GM15510 (cell line): Measurements from ENCODE around the gene GLS2.

ENCODE experiments used
- POLR2A ChIP-seq: IDR thresholded peaks from 3 replicates; pipeline ENCODE4 v1.6.1; 2011; ENCODE audit warnings: borderline replicate concordance; ENCODE audit not compliant: insufficient read length; ENCODE audit errors: extremely low read depth

GLS2 gene

GRCh38 chr12:56487448-56488040 is 417 bp downstream of the GLS2 start:
- TF ChIP-seq POLR2A = no peak

- TF ChIP-seq POLR2A = no peak
Measured at GRCh38 chr12:56486694-56487093, 1.3 kb downstream of the GLS2 start.

DNA sequence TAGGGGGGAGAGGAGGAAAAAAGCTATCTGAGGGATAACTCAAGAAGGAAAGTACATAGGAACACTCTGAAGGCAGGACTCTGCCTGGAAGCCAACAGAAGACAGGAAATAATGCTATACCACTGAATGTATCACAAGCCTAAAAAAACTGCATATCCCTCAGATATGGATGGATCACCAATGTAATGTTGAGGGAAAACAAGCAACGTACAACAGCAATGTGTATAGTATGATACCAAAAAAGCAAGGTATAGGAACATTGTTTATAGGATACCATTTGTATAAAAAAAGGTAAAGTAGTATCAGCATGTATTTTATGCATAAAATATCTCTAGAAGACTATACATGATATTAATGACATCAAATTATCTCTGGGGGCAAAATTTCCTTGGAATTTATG is 3.4 kb downstream of the GLS2 start:
- TF ChIP-seq POLR2A = no peak

DNA sequence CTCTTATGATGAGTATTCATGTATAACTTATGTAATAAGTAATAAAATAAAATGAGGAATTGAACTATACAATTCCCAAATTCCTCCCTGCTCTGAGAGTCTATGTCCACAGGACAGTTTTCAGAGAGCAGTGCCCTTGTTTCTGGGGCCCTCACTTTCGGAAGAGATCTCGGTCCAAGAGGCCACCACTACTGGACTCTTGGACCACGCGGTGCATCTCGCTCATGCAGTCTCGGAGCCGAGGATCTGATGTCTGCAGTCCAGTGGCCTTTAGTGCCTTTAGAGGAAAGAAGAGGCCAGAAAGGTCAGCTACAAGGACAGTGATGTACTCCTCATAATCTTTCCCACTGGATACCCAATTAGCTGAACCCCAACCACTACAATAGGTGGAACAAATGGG is 8.3 kb downstream of the GLS2 start:
- no peak for TF ChIP-seq POLR2A

GRCh38 chr12:56477521-56478225 is 10.3 kb downstream of the GLS2 start:
- TF ChIP-seq POLR2A = no peak

- no peak for TF ChIP-seq POLR2A
Measured at GRCh38 chr12:56476972-56477432, 11.0 kb downstream of the GLS2 start.

DNA sequence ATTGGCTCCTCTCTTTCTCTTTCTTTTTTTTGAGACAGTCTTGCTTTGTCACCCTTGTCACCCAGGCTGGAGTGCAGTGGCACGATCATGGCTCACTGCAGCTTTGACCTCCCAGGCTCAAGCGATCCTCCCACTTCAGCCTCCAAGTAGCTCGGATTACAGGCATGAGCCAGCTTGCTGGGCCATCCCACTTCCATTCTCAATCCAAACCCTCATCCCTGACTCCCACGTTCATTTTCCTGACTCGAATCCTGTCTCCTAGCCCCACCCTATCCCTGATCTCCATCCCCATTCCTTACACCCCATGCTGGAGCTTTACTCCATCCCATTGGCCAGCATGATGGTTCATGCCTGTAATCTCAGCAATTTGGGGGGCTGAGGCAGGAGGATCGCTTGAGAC is 11.8 kb downstream of the GLS2 start:
- no peak for TF ChIP-seq POLR2A

GRCh38 chr12:56474389-56474788 is 13.6 kb downstream of the GLS2 start:
- no peak for TF ChIP-seq POLR2A

- no peak for TF ChIP-seq POLR2A
Measured at GRCh38 chr12:56469007-56469930, 18.7 kb downstream of the GLS2 start.

GRCh38 chr12:56468216-56469006 is 19.6 kb downstream of the GLS2 start, which contains the start of gene SPRYD4:
SPRYD4 (plus strand) TSS chr12:56468578; CDS start chr12:56468592, 14 bp downstream.
- peak; percentile 92 for TF ChIP-seq POLR2A

- TF ChIP-seq POLR2A = no peak
Measured at GRCh38 chr12:56462565-56462964, 25.4 kb downstream of the GLS2 start.

DNA sequence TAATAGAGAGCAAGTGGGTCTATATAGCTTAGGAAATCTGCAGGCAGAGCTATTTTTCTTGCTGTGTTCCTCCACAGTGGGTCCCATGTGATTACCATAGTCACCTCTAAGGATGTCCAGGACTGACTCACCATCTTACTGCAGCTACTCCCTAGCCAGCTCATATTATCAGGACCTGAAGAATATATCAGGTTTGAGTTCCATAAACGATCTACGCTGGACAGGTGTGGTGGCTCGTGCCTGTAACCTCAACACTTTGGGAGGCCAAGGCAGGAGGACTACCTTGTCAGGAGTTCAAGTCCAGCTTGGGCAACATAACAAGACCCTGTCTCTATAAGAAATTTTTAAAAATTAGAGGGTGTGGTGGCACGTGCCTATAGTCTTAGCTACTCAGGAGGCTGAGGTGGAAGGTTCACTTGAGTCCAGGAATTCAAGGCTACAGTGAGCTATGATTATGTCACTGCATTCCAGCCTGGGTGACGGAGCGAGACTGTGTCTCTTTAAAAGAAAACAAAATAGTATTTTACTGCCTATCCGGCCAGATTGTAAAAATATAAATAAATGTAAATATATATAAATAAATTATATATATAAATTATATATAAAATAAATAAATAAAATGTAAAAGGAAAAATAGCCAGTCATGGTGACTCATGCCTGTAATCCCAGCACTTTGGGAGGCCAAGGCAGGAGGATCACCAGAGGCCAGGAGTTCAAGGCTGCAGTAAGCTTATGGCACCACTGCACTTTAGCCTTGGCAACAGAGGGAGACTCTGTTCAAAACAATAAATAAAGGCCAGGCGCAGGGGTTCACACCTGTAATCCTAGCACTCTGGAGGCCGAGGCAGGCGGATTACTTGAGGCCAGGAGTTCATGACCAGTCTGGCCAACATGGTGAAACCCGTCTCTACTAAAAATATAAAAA is 26.5 kb downstream of the GLS2 start:
- no peak for TF ChIP-seq POLR2A

GRCh38 chr12:56457817-56458216 is 30.1 kb downstream of the GLS2 start:
- TF ChIP-seq POLR2A = no peak
